HG03103 (cell line): ENCODE measurements around the gene TBX15.

Source experiments
- ATAC-seq: cut with Tn5 transposase; IDR thresholded peaks from one replicate; pipeline ENCODE4 v1.9.1; 2021; ENCODE audit warnings: low read depth; ENCODE audit not compliant: unreplicated experiment

Gene TBX15

GRCh38 chr1:119002028-119002686, 14.0 kb upstream of the TBX15 start:
- ATAC-seq = no peak

GRCh38 chr1:119001181-119002027, 13.3 kb upstream of the TBX15 start:
- no peak for ATAC-seq

GRCh38 chr1:119000371-119001180, 12.4 kb upstream of the TBX15 start:
- ATAC-seq = no peak

- no peak for ATAC-seq
Measured at GRCh38 chr1:118999348-119000071, 11.4 kb upstream of the TBX15 start.

GRCh38 chr1:118998171-118998570, 10.0 kb upstream of the TBX15 start:
- ATAC-seq = no peak

- ATAC-seq = no peak
Measured at GRCh38 chr1:118997225-118997624, 9.1 kb upstream of the TBX15 start.

GRCh38 chr1:118995312-118996016, 7.3 kb upstream of the TBX15 start:
- no peak for ATAC-seq

GRCh38 chr1:118993700-118994026, 5.5 kb upstream of the TBX15 start:
- ATAC-seq = no peak

- ATAC-seq = no peak
Measured at GRCh38 chr1:118992868-118993699, 4.9 kb upstream of the TBX15 start.

GRCh38 chr1:118992237-118992825, 4.2 kb upstream of the TBX15 start:
- no peak for ATAC-seq

GRCh38 chr1:118991448-118991847, 3.3 kb upstream of the TBX15 start:
- ATAC-seq = no peak

DNA sequence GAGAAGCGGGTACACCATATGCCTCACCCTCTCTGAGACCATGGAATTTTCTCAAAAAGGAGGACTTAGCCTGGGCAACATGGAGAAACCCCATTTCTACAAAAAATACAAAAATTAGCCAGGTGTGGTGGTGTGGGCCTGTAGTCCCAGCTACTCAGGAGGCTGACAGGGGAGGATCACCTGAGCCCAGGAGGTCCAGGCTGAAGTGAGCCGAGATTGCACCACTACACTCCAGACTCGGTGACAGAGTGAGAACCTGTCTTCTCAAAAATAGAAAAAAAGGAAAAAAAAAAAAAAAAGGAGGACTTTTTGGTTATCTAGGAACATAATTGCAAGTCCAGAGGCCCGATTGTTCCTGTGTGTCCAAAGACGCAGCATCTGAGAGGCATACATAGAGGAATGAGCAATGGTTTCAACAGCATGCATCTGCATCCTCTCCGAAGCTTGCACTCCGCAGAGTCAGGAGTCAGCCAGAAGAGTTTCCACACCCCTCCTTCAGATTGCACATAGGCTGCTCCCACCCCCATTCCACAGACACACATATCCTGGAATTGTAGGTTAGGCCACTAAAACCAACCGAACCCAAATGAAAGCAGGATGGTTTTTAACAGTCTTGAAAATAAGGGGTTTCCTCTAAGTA, 2.5 kb upstream of the TBX15 start:
- no peak for ATAC-seq

- ATAC-seq = no peak
Measured at GRCh38 chr1:118989878-118990378, 1.8 kb upstream of the TBX15 start.

DNA sequence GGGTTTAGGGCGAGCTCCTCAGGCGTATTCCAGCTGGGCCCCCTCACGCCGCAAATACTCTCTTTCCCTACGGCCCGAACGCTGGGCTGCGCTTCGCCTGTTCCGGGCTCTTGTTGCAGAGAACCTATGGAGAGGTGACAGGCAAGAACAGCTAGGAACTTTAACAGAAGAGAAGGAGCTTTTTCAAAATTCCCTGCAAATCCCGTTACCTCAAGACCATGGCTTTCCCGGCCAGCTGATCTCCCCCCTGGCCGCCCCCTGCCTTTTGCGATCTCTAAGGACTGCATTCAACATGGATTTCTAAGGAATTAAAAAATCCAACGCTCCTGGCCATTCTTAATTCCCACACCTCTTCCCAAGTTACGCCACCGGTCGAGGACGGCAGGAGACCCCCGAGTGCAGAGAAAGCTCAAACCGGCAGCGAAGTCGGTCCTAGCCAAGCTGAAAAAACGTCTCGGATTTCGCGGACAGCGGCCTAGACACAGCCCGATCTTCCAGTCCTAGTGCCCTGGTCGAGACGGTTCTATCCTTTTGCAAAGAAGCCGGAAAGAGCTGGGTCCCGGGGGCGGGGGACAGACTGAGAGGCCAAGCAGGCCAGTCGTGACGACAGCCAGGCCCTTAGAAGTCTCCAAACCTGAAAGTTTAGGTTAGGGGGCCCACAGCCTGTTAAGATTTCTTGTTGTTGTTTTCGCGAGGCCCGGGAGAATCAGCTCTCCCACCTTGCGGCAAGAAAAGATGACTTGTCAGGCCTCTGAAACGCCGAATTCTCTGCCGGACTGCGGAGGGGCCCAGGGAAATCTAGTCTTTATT, 1.1 kb upstream of the TBX15 start:
- no peak for ATAC-seq

- no peak for ATAC-seq
Measured at GRCh38 chr1:118987468-118988185, 516 bp downstream of the TBX15 start.

DNA sequence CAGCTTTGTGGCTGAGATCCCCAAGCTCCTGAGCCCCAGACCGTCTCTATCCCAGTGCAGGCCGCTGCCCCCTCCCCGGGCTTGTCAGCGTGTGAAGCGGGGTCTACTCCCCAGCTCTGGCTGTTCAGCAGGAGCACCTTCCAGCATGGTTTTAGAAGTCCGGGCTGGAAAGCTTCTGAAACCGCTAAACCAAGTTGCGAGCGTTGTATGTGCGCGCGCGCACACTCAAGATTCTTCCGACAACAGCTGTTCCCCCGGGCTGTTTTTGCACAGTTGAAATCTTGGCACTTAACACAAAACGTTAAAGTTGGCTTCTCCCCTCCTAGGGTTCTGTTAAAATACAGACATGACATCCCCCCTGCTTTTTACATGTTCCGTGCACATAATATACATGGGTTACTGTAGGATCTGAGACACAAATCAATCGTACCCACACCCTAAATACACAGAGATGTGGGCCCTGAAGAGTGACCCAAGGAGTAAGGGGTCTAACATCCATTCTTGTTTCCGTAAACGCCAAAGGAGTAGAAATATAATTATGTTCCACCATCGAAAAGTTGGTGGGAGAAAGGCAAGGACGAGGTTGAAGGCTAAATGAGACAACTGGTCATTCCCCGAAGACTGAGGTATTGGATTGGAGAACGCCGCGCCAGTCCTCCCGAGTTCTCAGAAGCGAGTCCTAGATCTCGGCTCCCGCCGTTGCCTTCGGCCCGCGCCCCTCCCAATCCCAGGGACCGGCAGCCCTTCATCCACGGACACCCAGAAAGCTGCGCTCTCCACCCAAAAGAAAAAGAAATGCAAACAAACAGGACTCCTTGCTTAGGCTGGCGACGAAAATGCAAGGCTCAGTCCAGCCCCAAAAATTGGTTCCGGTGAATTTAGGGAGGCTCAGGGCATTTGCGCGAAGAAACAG, 1.3 kb downstream of the TBX15 start:
- no peak for ATAC-seq
